HG03135 (cell line): ENCODE measurements around the gene UNKL.
"Not testable (repeated sequence)": the region's sequence is repeated elsewhere in the genome, so short reads cannot be mapped to it uniquely, and the experiment has no call there.

Experiments used
- ATAC-seq: cut with Tn5 transposase; IDR thresholded peaks from one replicate; pipeline ENCODE4 v1.9.1; 2021; ENCODE audit warnings: mild to moderate bottlenecking, moderate library complexity; ENCODE audit not compliant: unreplicated experiment

UNKL gene

GRCh38 chr16:1446296-1447080 is 32.0 kb upstream of the UNKL start:
- no peak for ATAC-seq

GRCh38 chr16:1445518-1446203 is 31.2 kb upstream of the UNKL start:
- ATAC-seq, result no peak

GRCh38 chr16:1444730-1445517 is 30.4 kb upstream of the UNKL start:
- ATAC-seq, result no peak

GRCh38 chr16:1443980-1444729 is 29.7 kb upstream of the UNKL start, which contains the start of gene CCDC154:
TSS of gene CCDC154 (minus strand) at chr16:1444556. CDS start at chr16:1444322, 234 bp downstream.
- ATAC-seq, result no peak

GRCh38 chr16:1443403-1443973 is 29.0 kb upstream of the UNKL start:
- ATAC-seq, result no peak

GRCh38 chr16:1442697-1443096 is 28.2 kb upstream of the UNKL start:
- no peak for ATAC-seq

- no peak for ATAC-seq
Observed at GRCh38 chr16:1441391-1441829, 26.9 kb upstream of the UNKL start.

- not testable (repeated sequence) for ATAC-seq
Observed at GRCh38 chr16:1439699-1440074, 25.2 kb upstream of the UNKL start.

GRCh38 chr16:1439058-1439698 is 24.7 kb upstream of the UNKL start:
- ATAC-seq, result no peak

GRCh38 chr16:1438229-1439057 is 23.9 kb upstream of the UNKL start:
- no peak for ATAC-seq

GRCh38 chr16:1437606-1438005 is 23.1 kb upstream of the UNKL start:
- no peak for ATAC-seq

- no peak for ATAC-seq
Observed at GRCh38 chr16:1436731-1437355, 22.3 kb upstream of the UNKL start.

GRCh38 chr16:1435921-1436697 is 21.6 kb upstream of the UNKL start:
- no peak for ATAC-seq

GRCh38 chr16:1434644-1435592 is 20.4 kb upstream of the UNKL start:
- ATAC-seq, result no peak

- ATAC-seq, result no peak
Observed at GRCh38 chr16:1433756-1434155, 19.3 kb upstream of the UNKL start.

- no peak for ATAC-seq
Observed at GRCh38 chr16:1433263-1433560, 18.7 kb upstream of the UNKL start.
